NB4 (cell line): ENCODE results near the gene CRYBB3.

ENCODE experiments used
- DNase-seq: peaks from one replicate; pipeline ENCODE4 v3.0.0; 2010; ENCODE audit warnings: low read depth
- H3K4me3 ChIP-seq: one replicate; pipeline ENCODE4 v1.5.1; 2011; ENCODE audit warnings: mild to moderate bottlenecking, low read depth, low read length, moderate library complexity
- MYC ChIP-seq: IDR thresholded peaks from 2 replicates; pipeline ENCODE4 v1.6.1; 2011; ENCODE audit warnings: low read depth, low read length
- POLR2A ChIP-seq: IDR thresholded peaks from 2 replicates; pipeline ENCODE4 v1.6.1; 2011; ENCODE audit warnings: mild to moderate bottlenecking; ENCODE audit not compliant: insufficient read length; ENCODE audit errors: extremely low read depth
- TF ChIP-seq, protein P1 (sequence below): IDR thresholded peaks from one replicate; pipeline ENCODE4 v1.5.1; 2012; ENCODE audit warnings: low read depth, low read length
- TF ChIP-seq, protein P2 (sequence below): IDR thresholded peaks from 2 replicates; pipeline ENCODE4 v1.6.1; 2011; ENCODE audit warnings: low read depth, low read length

The CRYBB3 gene

DNA sequence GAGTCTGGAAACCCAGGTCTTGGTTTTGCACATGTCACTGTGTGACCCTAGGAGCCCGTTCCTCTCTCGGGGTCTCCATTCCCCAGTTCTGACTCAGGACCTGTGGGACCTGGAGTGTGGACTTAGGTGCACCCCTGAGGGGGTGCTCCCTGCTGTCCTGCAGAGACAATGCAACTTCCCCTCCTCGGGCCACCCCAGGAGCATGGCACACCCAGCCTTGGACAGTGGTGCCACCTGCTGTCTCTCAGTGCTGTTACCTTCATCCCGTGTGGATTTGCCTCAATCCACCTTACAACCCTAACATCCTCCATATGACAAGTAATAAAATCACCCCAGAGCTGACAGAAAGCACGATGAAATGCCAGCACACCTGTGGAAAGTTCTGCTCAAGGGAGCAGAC, 27.5 kb upstream of the CRYBB3 start:
- no peak overlapping the region for H3K4me3 ChIP-seq
- no peak for TF ChIP-seq POLR2A
- TF ChIP-seq, protein P1, sequence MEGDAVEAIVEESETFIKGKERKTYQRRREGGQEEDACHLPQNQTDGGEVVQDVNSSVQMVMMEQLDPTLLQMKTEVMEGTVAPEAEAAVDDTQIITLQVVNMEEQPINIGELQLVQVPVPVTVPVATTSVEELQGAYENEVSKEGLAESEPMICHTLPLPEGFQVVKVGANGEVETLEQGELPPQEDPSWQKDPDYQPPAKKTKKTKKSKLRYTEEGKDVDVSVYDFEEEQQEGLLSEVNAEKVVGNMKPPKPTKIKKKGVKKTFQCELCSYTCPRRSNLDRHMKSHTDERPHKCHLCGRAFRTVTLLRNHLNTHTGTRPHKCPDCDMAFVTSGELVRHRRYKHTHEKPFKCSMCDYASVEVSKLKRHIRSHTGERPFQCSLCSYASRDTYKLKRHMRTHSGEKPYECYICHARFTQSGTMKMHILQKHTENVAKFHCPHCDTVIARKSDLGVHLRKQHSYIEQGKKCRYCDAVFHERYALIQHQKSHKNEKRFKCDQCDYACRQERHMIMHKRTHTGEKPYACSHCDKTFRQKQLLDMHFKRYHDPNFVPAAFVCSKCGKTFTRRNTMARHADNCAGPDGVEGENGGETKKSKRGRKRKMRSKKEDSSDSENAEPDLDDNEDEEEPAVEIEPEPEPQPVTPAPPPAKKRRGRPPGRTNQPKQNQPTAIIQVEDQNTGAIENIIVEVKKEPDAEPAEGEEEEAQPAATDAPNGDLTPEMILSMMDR: peak; percentile 22
- peak; percentile 21 for DNase-seq

DNA sequence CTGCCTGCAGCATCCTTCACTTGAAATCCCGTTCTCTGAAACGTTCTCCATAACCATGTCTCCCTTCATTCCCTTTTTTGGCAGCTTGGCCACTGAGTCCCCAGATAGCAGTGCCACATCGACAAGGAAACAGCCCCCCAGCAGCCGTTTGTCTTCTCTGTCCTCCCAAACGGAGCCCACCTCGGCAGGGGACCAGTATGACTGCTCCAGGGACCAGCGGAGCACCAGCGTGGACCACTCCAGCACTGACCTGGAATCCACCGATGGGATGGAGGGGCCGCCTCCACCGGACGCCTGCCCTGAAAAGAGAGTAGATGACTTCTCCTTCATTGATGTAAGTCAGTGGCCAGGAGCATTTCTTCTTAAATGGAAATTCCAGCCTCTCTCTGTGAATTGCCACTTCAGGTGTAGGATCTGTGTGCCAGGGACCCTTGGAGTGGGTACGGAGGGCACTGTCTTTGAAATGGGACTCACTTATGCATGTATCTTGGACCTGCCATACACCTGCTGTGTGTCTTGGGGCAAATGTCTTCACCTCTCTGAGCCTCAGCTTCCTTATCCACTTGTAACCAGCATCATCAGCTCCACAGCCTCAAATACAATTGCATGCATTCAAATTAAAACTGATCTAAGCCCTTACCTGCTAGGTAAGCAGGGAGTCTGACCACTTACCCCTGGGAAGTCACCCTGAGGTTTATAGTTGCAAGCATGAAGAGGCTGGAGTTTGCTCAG, 25.3 kb upstream of the CRYBB3 start:
- DNase-seq: no peak
- TF ChIP-seq POLR2A (no peak), MYC (no peak)
- TF ChIP-seq, protein P1: no peak
- TF ChIP-seq, protein P2, sequence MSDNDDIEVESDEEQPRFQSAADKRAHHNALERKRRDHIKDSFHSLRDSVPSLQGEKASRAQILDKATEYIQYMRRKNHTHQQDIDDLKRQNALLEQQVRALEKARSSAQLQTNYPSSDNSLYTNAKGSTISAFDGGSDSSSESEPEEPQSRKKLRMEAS: no peak
- no peak overlapping the region for H3K4me3 ChIP-seq

DNA sequence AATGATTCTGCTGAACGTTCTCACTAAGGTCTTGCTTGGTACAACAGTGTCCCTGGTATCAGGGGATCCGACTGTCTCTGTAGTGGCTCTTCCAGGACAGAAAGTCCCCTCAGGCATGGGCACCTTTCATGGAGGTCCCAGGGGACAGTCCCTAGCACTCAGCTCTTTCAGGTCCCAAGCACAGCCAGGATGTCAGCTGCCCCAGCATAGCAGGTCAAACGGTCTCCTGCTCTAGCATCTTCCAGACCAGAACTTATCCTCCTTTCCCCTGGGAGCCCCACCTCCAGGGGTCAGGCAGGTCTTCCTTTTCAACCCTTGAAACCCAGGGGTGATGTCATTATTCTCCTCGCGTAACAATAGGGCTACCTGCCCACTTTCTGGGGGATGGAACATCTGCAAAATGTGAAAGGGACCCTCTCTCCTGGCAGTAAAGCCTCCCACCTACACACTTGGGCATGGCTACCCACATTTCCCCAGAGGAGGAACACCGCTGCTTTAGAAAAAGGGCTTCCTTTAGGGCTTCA, 24.7 kb upstream of the CRYBB3 start:
- no peak overlapping the region for H3K4me3 ChIP-seq
- DNase-seq: no peak
- TF ChIP-seq, protein P2: no peak
- no peak for TF ChIP-seq POLR2A
- no peak for TF ChIP-seq MYC
- TF ChIP-seq, protein P1: no peak

DNA sequence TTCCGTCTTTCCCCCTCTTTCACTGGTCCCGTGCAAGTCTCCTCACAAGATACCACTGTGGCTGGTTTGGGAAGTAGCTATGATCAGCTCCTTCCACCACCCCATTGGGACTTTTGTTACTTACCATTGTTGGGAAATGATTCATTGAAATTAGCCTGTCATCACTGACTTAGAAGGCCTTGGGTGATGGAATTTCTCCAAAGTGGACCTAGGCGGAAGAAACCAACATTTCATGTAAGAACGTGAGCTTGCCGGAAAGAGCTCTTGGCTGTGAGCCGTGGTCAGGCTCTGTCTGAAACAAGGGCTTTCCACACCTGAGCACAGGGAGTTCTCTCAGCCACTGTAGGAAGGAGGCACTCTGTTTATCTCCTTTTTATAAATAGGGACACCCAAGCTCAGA, 23.5 kb upstream of the CRYBB3 start:
- no peak overlapping the region for H3K4me3 ChIP-seq
- DNase-seq: no peak
- TF ChIP-seq MYC (no peak), POLR2A (no peak)
- TF ChIP-seq, protein P2: no peak
- TF ChIP-seq, protein P1: no peak

DNA sequence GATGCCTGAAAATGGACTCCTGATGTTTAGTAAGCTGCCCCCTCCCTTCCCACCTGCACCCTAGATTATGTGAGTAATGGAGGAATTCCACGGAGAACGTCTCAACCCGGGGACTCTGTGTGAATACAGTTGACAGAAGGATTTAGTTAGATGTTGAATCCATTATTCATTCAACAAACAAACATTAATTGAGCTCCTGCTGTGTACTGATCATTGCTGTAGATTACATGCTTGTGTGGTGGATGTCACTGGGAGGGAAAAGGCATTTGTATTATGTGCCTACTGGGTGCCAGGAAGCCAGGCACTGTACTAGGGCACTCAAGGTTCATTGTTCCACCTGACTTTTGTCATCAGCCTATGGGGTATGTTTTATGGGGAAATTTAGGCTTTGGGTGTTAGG, 22.9 kb upstream of the CRYBB3 start:
- no peak overlapping the region for H3K4me3 ChIP-seq
- no peak for DNase-seq
- TF ChIP-seq, protein P1: no peak
- TF ChIP-seq MYC: no peak

DNA sequence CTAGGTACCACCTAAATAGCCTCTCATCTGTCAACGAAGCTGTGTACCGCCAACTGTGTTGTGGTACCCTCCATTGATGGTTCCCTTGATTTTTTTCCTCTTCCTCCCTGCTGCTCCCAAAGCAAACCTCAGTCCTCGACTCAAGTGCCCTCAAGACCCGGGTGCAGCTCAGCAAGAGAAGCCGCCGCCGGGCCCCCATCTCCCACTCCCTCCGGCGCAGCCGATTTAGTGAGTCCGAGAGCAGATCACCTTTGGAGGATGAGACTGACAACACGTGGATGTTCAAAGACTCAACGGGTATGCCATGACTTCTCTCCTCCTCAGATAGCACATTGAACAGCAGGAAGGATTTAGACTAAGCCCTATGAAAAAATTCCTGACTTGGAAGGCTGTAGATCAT, 22.4 kb upstream of the CRYBB3 start:
- TF ChIP-seq MYC (no peak), POLR2A (no peak)
- H3K4me3 ChIP-seq: no peak overlapping the region
- no peak for DNase-seq
